ENCODE measurements around the gene SHD.
"Not testable (repeated sequence)": the region's sequence is repeated elsewhere in the genome, so short reads cannot be mapped to it uniquely, and the experiment has no call there.

The SHD gene

DNA sequence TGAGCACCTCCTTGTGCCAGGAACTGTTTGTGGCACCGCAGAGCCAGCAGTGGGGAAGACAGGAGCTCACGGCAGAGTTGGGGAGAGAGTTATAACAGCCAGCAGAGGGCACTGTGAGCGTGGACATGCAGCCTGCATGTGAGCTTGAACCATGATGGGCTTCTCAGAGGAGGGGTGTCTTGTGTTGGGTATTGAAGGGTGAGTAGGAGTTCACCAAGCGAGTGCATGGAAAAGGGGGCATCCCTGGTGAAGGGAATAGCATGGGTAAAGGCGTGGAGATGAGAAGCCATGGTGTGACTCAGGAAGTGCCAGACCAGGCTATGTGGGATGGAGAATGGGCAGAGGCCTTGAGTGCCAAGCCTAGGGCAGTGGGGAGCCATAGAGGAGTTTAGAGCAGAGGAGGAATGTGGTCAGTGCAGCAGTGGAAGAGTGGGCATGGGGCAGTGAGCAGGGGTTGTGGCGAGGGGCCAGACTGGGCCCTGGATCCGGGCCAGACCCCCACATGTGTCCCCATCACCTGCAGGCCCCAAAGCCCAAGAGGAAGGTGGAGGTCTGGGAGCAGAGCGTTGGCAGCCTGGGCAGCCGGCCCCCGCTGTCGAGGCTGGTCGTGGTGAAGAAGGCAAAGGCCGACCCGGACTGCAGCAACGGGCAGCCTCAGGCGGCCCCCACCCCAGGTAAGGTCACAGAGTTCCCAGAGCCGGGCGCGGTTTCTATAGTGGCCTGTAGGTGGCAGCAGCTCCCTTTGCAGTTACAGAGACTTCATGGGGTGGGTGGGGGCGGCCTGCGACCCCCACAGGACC lies 11.8 kb upstream of the SHD start:
- peak; percentile 26 for DNase-seq (ENCODE audit: low read depth)

DNA sequence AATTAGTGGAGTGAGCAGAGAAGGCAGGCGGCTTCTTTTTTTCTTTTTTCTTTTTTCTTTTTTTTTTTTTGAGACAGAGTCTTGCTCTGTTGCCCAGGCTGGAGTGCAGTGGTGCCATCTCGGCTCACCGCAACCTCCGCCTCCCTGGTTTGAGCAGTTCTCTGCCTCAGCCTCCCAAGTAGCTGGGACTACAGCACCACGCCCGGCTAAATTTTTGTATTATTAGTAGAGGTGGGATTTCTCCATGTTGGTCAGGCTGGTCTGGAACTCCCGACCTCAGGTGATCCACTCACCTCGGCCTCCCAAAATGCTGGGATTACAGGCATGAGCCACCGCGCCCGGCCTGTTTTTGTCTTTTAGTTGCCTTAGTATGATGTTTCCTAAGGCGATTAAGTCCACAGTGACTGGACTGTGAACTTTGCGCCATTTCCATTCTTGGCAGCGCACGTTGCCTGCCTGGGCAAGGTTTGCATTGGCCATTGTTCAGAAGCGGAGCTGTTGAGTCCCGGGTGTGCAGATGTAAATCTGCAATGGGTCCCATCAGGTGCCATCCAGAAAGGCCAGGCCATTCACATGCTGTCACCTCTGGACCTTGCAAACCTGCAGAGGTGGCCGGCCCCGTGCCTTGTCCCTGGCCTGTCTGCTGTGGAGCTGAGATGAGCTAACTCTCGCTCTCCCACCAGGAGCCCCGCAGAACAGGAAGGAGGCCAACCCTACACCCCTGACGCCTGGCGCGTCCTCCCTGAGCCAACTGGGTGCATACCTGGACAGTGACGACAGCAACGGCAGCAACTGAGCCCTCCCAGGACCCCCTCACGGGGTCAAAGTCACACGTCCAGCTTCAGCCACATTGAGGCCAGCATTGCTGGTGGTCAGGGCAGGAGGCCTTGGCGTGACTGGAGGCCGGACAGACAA lies 10.9 kb upstream of the SHD start:
- DNase-seq (ENCODE audit: low read depth) = no peak

DNA sequence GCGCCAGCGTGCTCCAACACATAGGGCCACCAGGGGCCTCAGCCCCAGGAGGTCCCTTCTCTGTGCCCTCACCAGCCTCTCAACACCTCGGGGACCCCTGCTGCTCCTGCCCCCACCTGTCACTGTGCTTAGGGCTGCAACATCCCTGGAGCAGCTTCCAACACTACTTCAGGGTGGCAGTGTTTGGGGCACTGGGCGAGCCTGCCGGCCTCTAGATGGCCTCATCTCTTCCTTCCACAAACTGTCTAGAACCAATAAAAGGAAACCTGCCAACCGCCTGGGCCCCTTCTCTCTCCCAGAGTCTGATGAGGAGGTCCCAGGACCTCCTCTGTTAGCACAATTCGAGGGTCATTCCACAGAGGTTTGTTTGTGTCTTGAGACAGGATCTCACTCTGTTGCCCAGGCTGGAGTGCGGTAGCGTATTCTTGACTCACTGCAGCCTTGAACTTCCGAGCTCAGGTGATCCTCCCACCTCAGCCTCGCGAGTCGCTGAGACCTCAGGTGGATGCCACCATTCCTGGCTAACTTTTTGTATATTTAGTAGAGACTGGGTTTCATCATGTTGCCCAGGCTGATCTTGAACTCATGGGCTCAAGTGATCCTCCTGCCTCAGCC lies 10.1 kb upstream of the SHD start:
- no peak for DNase-seq (ENCODE audit: low read depth)

DNA sequence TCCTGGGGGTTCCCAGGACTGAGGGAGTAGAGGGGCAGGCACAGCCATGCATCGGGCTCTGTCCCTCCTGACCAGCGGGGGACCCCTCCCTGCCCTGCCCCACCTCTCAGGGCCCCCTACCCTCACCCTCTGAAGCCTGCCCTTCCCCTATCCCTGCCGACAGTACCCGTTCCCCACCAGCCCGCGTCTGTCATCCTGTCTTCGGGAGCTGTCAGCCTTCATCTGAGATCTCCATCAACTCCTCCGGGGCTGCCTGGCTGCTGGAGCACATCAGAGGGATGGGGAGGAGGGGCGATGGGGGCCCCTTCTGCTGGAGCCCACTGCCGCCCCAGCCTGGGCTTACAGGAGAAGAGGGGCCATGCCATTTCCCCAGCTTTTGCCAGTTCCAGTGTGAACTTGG lies 6.2 kb upstream of the SHD start:
- DNase-seq (ENCODE audit: low read depth) = no peak

DNA sequence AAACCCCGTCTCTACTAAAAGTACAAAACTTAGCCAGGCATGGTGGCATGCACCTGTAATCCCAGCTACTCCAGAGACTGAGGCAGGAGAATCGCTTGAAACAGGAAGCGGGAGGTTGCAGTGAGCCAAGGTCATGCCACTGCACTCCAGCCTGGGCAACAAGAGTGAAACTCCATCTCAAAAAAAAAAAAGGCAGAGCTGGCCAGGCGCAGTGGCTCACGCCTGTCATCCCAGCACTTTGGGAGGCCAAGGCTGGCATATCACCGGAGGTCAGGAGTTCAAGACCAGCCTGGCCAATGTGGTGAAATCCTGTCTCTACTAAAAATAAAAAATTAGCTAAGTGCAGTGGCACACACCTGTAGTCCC lies 4.8 kb upstream of the SHD start:
- not testable (repeated sequence) for DNase-seq (ENCODE audit: low read depth)

DNA sequence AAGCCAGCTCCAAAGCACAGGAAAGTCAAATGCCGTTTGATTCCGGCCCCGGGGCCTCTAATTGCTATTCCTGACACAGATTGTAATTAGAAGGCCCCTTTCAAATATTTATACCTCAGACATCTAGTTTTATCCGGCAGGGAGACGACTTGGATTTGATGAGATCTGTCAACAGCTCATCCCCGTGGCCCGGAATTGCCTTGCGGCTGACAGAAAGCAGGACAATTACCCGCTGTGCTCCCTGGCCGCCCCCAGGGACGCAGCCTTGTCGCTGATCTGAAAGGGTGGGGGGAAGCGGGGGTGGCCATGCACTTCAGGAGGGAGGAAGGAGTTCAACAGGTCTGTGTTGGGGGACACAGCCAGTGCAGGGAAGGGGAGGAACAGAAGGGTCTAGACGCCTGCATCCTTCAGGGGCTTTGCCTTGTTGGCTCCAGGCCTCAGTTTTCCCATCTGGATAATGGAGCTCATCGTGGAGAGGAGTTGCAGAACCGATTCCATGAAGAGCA lies 1.8 kb upstream of the SHD start:
- no peak for DNase-seq (ENCODE audit: low read depth)

DNA sequence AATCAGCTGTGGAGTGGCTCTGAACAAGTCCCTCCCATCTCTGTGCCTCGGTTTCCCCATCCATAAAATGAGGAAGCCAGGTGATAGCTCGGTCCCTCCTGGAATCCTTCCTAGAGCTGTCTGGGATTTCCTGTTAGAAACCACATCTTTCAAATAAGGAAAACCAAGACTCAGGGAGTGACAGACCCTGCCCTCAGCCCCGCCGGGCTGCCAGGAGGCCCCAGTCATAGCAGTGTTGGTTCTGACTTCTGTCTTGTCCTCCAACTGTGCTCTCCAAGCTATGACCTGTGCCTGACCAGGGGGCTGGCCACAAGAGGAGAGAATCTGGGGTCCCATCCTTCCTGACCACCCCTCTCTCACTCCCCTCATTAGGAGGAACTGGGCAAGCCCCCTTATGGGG lies 1.1 kb upstream of the SHD start:
- no peak for DNase-seq (ENCODE audit: low read depth)

DNA sequence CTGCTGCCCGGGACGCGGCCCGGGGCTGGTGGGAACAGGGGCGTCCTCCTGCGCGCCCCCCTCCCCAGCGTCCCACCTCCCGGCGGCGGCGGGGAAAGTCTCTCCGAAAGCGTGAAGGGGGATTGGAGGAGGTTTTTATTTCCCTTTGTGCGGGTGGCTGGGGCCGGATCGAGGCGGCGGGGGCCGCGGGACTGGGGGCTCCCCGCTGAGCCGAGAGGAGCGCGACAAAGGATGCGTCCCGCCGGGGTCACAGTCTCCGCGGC lies 132 bp downstream of the SHD start:
- no peak for DNase-seq (ENCODE audit: low read depth)

DNA sequence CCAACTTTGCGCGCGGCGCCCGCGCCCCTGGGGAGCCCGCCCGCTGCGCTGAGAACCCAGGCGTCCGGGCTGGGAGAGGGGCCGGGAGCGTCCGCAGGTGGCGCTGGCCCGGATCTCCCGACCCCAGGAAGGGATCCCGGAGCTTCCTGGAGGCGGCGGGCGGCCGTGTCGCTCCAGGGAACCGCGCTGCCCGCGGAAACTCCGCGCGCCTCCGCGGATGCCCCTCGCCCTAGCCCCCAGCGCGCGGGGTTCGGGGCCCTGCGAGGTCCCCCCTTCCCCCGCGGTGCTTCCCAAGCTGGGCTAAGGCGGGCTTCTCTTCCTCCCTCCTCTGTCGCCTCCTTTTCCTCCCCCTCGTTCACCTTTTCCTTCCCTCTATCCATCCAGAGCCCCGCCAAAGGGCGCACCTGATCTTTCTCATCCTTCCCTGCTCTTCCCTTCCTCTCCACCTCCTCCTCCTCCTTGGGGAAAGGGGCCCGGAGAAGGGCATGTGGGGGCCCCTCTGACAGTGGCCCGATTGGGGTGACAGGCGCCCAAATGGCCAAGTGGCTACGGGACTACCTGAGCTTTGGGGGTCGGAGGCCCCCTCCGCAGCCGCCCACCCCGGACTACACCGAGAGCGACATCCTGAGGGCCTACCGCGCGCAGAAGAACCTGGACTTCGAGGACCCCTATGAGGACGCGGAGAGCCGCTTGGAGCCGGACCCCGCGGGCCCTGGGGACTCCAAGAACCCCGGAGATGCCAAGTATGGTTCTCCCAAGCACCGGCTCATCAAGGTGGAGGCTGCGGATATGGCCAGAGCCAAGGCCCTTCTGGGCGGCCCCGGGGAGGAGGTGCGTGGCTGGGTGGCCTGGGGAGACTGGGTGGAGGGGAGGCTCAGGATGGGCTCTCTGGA lies 710 bp downstream of the SHD start:
- DNase-seq (ENCODE audit: low read depth) = no peak

DNA sequence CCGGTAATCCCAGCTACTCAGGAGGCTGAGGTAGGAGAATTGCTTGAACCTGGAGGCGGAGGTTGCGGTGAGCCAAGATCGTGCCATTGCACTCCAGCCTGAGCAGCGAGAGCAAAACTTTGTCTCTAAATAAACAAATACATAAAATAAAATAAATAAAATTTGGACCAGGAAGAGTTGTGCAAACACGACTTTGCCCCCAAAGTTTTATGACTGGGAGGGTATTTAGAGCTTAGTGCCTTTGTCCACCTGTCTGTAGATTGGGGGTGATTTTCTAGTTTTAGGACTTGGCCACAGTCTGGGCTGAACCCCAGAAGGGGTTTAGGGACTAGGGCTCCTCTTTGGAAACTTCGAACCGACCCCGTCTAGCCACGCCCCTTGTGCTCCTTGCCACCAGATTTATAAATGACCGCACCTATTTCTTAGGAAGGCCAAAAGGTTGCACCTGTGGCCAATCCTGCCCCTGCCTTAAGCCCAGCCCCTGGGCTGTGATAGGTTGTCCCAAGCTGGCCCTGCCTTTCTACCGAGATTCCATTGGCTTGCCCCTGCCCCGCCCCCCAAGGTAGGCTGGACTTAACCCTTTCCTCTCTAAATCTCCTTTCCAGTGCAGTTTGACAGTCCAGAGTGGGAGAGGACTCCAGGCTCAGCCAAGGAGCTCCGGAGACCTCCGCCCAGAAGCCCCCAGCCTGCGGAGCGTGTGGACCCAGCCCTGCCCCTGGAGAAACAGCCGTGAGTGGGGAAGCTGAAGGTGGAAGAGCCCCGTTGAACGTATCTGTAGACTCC lies 5.3 kb downstream of the SHD start:
- no peak for DNase-seq (ENCODE audit: low read depth)

DNA sequence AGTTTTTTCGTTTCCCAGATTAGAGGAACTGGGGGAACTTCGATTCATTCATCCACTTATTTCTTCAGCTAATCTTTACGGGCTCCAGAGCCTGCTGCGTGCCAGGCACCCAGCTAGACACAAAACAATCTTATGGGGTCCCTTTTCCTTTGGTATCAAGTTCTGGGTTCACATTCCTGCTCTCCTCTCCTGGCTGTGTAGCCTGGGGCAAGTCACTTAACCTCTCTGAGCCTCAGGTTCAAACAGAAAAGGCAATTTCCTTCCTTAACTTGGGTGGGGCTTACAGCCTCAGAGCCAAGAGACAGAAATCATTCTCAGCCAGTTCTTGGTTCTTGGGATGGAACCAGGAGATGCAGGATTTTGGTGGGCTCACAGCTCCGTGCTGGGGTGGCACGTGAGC lies 5.9 kb downstream of the SHD start:
- no peak for DNase-seq (ENCODE audit: low read depth)

DNA sequence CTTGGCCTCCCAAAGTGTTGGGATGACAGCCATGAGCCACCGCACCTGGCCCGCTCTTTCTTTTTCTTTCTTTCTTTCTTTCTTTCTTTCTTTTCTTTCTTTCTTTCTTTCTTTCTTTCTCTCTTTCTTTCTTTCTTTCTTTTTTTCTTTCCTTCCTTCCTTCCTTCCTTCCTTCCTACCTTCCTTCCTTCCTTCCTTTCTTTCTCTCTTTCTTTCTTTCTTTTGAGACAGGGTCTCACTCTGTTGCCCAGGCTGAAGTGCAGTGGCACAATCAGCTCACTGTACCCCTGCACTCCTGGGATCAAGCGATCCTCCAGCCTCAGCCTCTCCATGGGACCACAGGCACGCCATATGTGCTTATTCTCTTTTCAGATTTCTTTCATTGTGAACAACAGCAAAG lies 7.1 kb downstream of the SHD start:
- DNase-seq (ENCODE audit: low read depth) = not testable (repeated sequence)

DNA sequence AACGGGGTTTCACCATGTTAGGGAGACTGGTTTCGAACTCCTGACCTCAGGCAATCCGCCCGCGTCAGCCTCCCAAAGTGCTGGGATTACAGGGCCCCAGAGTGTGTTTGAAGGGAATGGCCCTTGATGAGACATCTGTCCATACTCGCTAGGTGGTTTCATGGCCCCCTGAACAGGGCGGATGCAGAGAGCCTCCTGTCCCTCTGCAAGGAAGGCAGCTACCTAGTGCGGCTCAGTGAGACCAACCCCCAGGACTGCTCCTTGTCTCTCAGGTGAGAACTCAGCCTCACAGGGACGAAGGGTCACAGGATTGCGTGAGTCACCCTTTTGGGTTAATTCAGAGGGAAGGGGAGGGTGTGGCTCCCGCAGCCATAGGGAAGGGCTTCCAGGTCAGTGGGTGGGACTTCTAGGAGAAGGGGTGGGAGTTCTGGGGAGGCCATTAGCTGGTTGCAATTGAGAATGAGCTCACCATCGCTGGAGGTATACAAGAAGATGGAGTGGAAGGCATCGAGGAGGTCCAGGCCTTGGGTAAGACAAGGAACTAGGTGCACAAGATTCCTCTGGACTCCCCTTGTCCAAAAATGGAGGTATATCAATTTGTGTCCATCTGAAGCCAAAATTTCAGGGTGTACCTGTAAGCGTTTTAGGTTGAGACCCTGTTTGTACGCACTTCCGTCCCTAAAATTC lies 9.2 kb downstream of the SHD start:
- no peak for DNase-seq (ENCODE audit: low read depth)

DNA sequence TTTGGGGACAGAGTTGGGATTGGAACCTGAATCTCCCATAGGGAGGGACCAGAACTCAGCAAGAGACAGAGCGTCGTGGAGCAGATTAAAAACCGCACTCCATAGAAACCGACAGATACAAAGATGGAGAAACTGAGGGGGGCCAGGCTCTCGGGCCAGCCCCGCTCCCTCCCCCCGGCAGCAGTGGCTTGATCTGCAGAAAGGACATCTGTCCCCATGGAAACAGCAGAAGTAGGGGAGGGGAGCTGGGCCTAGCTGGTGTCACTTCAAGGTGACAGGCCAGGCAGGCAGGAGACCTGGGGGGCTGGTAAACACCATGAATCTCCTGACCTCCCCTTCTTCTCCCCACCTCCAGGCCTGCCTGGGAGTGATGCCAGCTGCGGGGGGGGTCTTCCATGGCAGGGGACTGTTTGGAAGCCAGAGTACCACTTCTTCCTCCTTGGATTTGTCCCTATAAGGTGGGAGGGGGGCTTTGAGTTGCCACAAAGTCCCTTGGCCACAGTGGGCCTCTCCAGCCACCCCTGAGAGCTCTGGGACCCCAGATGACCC lies 12.2 kb downstream of the SHD start:
- no peak for DNase-seq (ENCODE audit: low read depth)

DNA sequence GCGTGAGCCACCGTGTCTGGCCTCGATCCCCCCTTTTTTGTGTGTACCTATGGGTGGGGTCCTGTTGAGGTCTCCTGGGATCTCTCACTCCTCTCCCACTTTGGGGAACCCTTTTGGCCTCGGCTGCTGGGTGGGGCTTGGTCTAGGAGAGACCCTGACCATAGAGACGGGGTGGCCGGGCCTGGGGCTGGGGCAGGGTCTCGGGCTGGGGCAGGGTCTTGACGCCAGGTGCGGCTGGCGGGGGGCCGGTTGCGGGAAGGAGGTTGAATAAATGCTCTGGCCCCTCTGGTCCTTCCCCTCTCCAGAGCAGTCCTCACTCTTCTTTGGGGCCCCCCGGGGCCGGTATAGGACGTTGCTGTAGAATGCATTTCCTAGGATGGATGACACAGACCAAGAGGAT lies 13.4 kb downstream of the SHD start:
- DNase-seq (ENCODE audit: low read depth) = no peak

DNA sequence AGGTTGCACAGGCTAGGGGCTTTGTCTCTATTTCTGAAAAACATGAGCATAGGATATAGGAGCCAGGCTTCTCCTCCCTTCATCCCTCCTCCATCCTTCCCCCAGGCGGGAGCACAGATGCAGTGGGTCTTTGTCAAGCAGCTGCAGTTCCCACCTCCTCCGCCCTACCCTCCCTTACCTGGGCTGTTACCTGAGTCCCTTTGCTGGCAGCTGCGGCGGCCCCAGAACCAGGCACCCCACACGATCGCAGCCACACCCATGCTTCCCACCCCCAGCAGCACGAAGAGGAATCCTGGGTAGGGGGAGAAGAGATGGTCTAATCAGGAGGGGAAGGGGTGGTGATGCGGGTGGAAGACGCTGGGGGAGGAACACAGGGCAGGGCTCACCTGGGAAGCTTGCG lies 15.3 kb downstream of the SHD start:
- no peak for DNase-seq (ENCODE audit: low read depth)

DNA sequence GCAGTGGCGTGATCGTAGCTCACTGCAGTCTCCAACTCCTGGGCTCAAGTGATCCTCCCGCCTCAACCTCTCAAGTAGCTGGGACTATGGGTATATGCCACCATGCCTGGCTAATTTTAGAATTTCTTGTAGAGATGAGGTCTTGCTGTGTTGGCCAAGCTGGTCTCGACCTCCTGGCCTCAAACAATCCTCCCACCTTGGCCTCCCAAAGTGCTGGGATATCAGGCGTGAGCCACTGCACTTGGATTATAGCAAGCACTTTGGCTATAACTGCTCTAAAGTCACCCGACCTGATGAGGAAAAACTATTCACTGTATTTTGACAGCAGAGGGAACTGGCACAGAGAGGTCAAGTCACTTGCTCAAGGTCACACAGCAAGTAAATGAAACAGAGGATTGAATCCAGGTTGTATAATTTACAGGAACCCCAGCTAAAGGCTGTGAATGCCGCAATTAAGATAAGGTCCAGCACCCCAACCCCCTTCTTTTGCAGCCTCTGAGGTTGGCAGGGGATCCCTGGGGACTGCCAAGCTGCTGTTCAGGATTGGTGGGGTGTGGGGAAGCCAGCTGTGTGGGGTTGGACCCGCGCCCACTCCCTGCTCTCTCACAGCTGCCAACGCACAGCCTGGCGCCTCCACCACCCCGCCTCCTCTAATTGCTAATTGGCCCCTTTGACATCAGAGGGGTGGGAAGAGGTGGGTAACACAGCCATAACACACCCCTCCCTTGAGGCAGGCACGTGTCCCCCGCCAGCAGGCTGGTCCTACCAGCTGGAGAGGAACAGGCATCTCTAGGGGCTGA lies 17.1 kb downstream of the SHD start:
- DNase-seq (ENCODE audit: low read depth) = no peak

DNA sequence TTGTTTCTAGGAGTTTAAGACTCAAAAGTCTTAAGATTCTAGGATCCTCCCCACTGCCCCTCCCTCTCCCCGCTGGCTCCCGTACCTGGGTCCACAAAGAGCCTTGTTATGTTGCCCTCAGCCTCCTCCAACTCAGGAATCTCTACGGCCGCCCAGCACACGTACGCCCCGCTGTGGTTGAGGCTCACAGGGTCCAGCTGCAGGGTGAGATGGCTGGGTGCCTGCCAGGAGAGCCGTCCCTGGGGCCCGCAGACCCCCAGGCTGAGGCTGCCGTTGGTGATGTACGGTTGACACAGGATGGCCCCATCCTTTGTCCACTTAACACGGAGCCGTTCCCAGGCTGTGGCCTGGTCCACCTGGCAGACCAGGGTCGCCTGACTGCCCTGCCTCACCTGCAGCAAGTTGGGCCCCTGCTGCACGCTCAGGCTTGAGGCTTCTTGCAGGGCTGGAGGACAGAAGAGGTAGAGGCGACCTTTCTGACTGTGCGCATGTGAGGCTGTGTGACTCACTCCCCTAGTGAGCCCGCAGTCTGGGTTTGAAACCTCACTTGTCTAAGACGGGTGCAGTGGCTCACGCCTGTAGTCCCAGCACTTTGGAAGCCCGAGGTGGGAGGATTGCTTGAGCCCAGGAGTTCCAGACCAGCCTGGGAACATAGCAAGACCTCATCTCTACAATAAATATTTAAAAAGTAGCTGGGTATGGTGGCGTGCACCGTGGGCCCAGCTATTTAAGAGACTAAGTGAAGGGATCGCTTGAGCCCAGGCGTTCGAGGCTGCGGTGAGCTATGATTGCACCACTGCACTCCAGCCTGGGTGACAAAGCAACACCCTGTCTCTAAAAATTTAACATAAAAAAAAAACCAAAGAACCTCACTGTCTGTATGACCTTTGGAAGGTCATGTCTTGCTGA lies 19.1 kb downstream of the SHD start:
- no peak for DNase-seq (ENCODE audit: low read depth)
